Stimulated activated effector memory CD8-positive, alpha-beta T cell treated with anti-CD3 and anti-CD28 coated beads, Interleukin-12 subunit alpha, Interleukin-12 subunit beta, amount 100 ng/mL, for 72 hours (primary cell): ENCODE results near the gene ASIC1.
"Not testable (repeated sequence)": the region's sequence is repeated elsewhere in the genome, so short reads cannot be mapped to it uniquely, and the experiment has no call there.

Experiments used
- ATAC-seq: fragments of 150-1000 bp; cut with Tn5 transposase; 2 replicates; pipeline ENCODE4 v1.10.0; 2021
- DNase-seq, 2 donors: peaks; one replicate each; pipeline ENCODE4 v3.0.0; 2021 to 2022; ENCODE audit warnings: low spot score in 2 of 2
- H3K27ac Mint-ChIP-seq: one replicate; pipeline ENCODE4 v1.8.0; 2022; ENCODE audit warnings: mild to moderate bottlenecking, mixed read lengths
- H3K36me3 Mint-ChIP-seq: one replicate; pipeline ENCODE4 v1.8.0; 2022; ENCODE audit warnings: mild to moderate bottlenecking, mixed read lengths
- H3K4me1 Mint-ChIP-seq: one replicate; pipeline ENCODE4 v1.8.0; 2022; ENCODE audit warnings: mixed read lengths
- H3K4me3 Mint-ChIP-seq: one replicate; pipeline ENCODE4 v1.8.0; 2022; ENCODE audit warnings: mild to moderate bottlenecking, mixed read lengths
- H3K9me3 Mint-ChIP-seq: one replicate; pipeline ENCODE4 v1.8.0; 2022; ENCODE audit warnings: mixed read lengths

ASIC1 gene

DNA sequence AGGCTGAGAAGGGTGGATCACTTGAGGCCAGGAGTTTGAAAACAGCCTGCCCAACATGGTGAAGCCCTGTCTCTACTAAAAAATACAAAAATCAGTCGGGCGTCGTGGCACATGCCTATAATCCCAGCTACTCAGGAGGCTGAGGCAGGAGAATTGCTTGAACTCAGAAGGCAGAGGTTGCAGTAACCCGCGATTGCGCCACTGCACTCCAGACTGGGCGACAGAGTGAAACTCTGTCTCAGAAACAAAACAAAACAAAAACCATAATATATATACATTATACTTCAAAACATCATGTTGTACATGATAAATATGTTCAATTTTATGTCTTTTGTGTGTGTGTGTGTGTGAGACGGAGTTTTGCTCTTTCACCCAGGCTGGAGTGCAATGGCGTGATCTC is 26.9 kb upstream of the ASIC1 start:
- not testable (repeated sequence) for H3K9me3 Mint-ChIP-seq, H3K27ac Mint-ChIP-seq, H3K4me1 Mint-ChIP-seq, DNase-seq, H3K4me3 Mint-ChIP-seq, H3K36me3 Mint-ChIP-seq, ATAC-seq

DNA sequence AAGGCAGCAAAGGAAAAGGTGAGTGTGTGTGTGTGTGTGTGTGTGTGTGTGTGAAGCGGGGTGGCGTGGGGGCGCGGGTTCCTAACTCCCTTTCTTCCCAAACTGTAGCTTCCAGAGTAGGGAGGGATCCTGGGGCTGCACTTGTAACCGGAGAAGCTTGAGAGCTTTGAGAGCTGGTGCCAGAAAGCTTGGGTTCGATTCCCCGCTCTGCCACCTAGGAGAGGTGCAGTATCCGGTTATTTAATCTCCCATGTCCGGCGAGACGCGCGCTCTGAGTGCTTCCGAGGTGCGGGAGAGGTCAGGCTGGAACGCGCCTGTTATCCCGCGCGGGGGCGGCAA is 24.9 kb upstream of the ASIC1 start:
- no peak overlapping the region for H3K27ac Mint-ChIP-seq
- no peaks in the 10 kb centered on the region for H3K9me3 Mint-ChIP-seq
- no peak overlapping the region for H3K4me3 Mint-ChIP-seq
- no peak for DNase-seq
- ATAC-seq: no peak
- H3K36me3 Mint-ChIP-seq: no peaks in the 10 kb centered on the region
- no peaks in the 10 kb centered on the region for H3K4me1 Mint-ChIP-seq

DNA sequence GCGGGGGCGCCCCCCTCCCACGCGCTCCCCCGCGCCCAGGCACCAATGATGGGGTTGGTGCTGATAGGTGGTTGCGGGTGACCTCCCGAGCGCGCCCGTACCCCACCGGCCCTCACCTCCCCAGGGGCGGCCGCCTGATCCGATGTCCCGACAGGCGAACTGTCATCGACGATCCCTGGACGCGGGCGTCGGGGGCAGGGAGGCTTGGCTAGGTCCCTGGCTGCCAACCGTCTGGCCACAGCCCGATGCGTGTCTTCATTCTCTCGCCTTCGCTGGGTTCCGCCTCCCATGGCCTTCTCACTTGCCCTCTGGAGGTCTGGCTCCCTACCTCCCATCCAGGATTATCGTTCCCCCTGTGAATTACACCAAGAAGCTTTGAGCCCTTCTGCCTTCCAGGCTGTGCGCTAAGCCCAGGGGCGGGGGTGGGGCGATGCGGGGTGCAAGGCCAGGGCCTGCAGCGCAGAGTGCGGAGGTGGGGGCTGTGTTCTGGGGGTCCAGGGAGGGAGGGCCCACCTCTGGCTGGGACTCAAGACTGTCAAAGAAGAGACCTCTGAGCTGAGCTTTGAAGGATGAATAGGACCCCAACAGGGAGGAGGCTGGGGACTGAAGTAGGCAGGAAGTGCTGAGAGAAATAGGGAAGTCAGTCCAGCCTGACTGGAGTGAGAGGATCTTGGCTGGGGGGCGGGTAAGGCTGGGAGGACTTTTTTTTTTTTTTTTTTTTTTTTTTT is 24.4 kb upstream of the ASIC1 start:
- Mint-ChIP-seq H3K36me3 (no peaks in the 10 kb centered on the region), H3K27ac (no peak overlapping the region), H3K9me3 (no peaks in the 10 kb centered on the region), H3K4me1 (no peaks in the 10 kb centered on the region), H3K4me3 (no peak overlapping the region)
- ATAC-seq (peak; percentile 36), DNase-seq (no peak)

DNA sequence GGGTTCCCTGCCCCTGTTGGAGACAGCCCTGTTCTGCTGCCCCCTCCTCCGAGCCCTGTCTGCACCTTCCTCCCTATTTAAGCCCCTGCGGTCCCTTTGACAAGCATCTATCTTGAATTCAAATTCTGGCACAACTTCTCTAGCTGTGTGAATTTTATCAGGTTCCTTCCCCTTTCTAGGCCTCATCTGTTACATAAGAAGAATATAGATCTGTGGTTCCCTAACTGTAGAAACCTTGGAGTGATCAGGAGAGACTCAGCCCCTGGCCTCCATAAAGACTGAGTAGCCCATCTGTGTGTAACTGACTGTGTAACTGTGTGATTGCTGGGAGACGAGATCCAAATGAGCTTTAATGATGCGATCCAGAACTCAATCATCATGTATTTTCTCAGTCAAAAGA is 19.1 kb upstream of the ASIC1 start:
- ATAC-seq (no peak), DNase-seq (no peak)
- no peak overlapping the region for H3K27ac Mint-ChIP-seq
- H3K4me3 Mint-ChIP-seq: no peak overlapping the region
- peaks cover 6% of the 10 kb centered on the region for H3K36me3 Mint-ChIP-seq
- H3K9me3 Mint-ChIP-seq: no peaks in the 10 kb centered on the region
- peaks cover 11% of the 10 kb centered on the region for H3K4me1 Mint-ChIP-seq

DNA sequence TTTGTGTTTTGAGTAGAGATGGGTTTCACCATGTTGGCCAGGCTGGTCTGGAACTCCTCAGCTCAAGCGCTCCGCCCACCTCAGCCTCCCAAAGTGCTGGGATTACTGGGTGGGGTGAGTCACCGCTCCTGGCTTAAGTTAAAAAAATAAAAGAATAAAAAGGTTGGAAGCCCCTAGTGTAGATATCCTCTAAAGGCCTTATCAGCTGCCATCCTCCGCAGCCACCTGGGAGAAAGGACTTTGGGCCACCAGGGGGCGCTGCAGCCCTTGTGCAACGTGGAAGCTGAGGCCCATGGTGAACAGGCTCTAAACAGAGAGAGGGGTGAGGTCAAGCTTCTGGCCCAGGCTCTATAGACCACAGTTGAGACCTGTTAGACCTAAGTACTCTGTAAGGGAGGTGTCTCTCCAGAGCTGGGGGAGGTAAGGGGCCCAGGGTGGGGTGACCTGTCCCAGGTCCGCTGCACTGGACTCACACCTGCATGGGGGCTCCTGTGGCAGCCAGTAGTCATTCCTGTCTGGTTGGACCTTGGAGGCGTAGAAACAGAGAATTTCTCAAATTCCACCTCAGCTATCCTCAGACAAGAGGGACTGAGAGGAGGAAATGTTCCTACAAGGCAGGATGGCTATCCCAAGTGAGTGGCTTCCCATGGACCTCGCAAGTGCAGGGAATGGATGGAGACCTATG is 18.1 kb upstream of the ASIC1 start:
- Mint-ChIP-seq H3K4me1 (peaks cover 17% of the 10 kb centered on the region), H3K27ac (no peak overlapping the region), H3K9me3 (no peaks in the 10 kb centered on the region), H3K36me3 (peaks cover 6% of the 10 kb centered on the region), H3K4me3 (no peak overlapping the region)
- ATAC-seq: peak; percentile 79
- peak; percentile 90 to 95 for DNase-seq

DNA sequence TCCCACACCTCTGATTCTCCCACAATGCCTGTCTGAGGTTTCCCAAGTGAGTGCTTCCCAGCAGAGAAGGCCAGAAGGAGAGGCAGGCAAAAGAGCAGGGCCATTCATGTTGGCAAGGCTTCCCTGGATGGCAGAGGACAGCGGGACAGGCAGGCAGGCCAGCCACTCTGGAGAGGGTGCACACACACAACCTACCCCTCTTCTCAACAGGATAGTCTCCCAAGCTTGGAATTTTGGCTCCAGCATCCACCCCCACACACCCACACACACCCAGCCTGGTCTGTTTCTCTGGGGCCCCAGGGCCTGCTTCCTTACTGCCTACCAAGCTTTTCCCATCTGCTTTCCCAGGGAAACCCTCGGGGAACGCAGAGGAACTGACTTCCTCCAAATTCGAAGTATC is 16.7 kb upstream of the ASIC1 start:
- DNase-seq: no peak
- Mint-ChIP-seq H3K4me1 (peaks cover 17% of the 10 kb centered on the region), H3K36me3 (peaks cover 6% of the 10 kb centered on the region)

DNA sequence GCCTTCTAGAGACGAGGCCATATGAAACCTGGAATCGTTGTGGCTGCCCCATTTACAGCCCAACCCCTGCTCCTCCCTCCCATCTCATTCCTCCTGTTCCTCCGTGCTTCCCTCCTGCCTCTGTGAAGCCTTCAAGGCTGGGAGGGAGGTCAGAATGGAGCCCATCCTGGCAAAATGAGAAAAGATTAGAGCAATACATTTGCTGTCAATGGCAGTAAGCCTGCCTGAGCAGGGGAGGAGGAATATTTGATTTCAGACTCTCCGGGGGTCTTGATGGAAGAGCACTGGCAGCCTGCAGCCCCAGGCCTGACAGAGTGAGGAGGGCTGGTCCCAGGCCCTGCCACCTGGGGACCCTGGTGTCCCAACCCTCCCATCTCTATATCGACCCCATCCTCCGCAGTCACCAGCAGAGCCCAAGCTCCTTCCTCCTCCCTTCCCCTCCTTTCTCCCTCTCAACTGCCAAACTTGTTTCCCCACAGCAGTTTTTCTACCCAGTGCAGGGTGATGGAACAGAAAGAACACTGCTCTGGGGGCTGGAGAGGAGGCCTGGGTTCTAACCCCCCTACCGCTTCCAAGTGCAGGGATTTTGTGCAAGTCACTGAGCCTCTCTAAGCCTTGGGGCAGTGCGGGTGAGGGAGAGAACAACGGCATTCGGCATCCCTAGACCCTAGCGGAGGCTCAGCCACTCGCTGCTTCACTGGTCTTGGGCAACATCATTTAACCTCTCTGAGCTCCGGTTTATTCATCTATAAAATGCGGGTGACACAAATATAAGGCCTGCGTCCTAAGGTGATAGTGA is 16.1 kb upstream of the ASIC1 start:
- no peaks in the 10 kb centered on the region for H3K9me3 Mint-ChIP-seq
- DNase-seq (no peak), ATAC-seq (no peak)
- H3K27ac Mint-ChIP-seq: no peak overlapping the region
- peaks cover 17% of the 10 kb centered on the region for H3K4me1 Mint-ChIP-seq
- H3K36me3 Mint-ChIP-seq: peaks cover 6% of the 10 kb centered on the region
- H3K4me3 Mint-ChIP-seq: no peak overlapping the region

More for the DNA sequence above, 16.7 kb upstream of the ASIC1 start:
- no peak for ATAC-seq
- no peaks in the 10 kb centered on the region for H3K9me3 Mint-ChIP-seq
- H3K4me3 Mint-ChIP-seq: no peak overlapping the region
- no peak overlapping the region for H3K27ac Mint-ChIP-seq

DNA sequence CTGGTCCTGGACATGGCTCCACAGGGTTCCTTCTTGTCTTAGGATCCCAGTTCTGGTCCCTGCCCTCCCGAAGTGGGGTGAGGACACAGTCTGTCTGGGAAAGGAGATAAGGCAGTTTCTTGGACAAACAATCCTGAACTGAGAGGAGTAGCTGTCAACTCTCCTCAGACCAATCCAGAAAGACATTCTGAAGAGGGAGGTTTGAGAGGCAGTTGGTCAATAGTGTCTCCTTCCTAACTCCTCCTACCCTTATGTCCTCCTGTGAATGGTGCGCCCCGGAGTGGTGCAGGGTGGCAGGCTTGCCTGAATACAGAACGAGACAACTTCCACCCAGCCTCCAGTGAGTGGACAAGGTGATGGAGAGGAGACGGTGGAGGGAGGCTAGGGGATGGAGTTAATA is 15.4 kb upstream of the ASIC1 start:
- DNase-seq (no peak), ATAC-seq (no peak)
- Mint-ChIP-seq H3K4me3 (no peak overlapping the region), H3K36me3 (peaks cover 6% of the 10 kb centered on the region), H3K4me1 (peaks cover 17% of the 10 kb centered on the region), H3K9me3 (no peaks in the 10 kb centered on the region), H3K27ac (no peak overlapping the region)

DNA sequence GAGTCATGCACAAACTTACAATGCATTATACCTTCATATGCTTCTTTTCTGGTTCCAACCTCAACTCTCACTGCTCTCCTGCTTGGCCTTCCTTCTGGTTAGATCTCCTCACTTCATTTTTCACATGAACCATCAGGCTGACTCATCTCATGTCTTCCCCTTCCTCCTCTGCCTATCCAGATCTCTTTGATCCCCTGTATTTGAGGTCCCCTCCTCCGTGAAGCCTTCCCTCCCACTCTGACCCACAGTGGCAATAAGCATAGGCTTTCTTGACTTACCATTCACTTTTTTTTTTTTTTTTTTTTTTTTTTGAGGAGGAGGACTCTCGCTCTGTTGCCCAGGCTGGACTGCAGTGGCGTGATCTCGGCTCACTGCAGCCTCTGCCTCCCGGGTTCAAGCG is 14.7 kb upstream of the ASIC1 start:
- Mint-ChIP-seq H3K27ac (no peak overlapping the region), H3K4me3 (no peak overlapping the region), H3K9me3 (no peaks in the 10 kb centered on the region), H3K4me1 (peaks cover 17% of the 10 kb centered on the region), H3K36me3 (peaks cover 6% of the 10 kb centered on the region)
- no peak for DNase-seq
- ATAC-seq: peak; percentile 11

DNA sequence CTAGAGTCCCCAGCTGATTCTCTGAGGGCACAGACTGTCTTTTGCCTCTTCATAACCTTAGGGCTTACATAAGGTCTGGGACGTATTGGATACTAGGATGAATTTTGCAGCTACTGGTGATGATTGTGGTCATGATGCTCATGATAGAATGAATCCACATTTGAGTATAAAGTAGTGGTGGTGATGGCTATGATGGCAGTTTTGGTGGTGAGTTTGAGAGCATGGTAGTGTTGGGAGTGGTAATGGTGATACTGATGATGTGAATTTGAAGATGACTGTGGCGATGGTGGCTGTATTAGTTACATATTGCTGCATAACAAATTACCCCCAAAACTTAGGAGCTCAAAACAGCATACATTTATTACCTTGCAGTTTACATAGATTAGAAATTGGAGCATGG is 14.1 kb upstream of the ASIC1 start:
- Mint-ChIP-seq H3K27ac (no peak overlapping the region), H3K4me1 (peaks cover 17% of the 10 kb centered on the region), H3K9me3 (no peaks in the 10 kb centered on the region), H3K4me3 (no peak overlapping the region), H3K36me3 (peaks cover 6% of the 10 kb centered on the region)
- DNase-seq (no peak), ATAC-seq (peak; percentile 32)

DNA sequence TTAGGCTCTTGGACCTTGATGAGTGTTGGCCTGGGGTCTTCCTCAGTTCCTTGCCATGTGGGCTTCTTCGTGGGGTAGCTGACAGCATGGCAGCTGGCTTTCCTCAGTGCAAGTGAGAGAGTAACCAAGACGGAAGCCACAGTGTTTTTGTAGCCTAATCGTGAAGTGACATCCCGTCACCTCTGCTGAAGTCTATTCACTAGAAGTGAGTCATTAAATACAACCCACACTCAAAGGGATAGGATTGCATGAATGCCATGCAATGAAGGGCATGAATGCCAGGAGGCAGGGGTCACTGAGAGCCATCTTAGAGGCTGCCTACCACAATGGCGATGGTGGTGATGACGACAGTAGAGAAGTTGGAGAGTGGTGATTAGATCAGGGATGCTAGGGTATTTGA is 13.5 kb upstream of the ASIC1 start:
- H3K36me3 Mint-ChIP-seq: peaks cover 6% of the 10 kb centered on the region
- no peak overlapping the region for H3K27ac Mint-ChIP-seq
- no peak overlapping the region for H3K4me3 Mint-ChIP-seq
- DNase-seq (no peak), ATAC-seq (peak; percentile 31)
- H3K9me3 Mint-ChIP-seq: no peaks in the 10 kb centered on the region
- H3K4me1 Mint-ChIP-seq: peaks cover 17% of the 10 kb centered on the region

DNA sequence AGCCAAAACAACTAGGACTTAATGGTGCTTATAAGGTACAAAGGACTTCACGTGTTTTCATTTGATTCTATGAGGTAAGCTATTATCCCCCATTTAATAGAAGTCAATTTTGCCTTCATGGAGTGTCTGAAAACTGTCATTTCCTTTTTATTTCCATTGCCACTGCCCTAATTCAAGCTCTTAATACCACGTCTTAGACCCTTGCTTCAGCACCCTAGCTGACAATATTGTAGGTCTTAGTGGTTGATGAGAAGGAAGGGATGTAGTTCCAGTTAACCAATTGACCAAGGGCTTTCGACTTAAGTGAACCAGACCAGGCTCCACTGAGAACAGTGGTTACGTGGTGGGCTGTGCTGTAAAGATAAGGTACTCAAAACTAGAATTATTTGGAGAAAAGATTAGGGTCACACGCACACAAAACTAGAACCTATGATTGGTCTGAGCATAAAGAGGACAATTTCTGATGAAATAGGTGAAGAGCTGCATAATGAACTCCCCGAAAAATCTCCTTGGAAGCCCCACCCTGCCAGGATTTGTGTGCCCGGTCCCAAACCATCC is 9.6 kb upstream of the ASIC1 start:
- Mint-ChIP-seq H3K27ac (no peak overlapping the region), H3K36me3 (no peaks in the 10 kb centered on the region), H3K4me3 (no peak overlapping the region), H3K9me3 (no peaks in the 10 kb centered on the region), H3K4me1 (peaks cover 7% of the 10 kb centered on the region)
- ATAC-seq (no peak), DNase-seq (no peak)

DNA sequence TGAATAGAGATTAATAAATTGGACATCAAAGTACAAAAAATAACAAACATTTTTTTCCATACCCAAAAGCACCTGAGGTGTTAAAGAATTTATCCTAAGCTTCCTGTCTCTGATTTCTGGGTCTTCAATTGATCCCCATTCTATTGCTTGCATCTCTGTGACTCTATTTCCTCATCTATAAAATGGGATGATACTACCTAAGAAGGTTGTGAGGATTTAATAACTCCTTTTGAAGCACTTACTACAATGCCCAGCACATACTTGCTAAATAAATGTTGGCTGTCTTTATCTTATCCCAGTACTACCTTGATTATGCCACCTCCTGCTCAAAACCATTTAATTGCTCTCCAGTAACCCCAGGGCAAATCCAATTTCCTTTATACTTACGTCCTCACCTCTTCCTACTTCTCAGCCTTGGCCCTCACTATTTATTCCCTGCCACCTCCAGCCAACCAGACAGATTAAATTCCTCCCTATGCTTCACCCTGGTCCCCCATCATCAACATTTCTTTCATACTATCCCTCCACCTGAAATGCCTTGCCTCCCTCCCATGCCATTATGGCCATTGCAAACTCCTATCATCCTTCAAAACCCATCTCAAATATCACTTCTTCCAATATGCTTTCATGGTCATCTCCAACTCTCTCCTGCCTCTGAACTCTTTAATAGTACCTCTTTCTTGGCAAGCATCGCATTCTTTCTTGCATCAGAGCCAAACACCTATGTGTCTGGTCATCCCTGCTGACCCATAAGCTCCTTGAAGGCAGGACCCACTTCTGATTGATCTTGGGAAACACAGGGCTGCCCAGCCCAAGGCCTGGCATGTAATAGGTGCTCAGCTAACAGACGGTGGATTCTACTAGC is 7.9 kb upstream of the ASIC1 start:
- H3K36me3 Mint-ChIP-seq: no peaks in the 10 kb centered on the region
- no peak overlapping the region for H3K27ac Mint-ChIP-seq
- no peaks in the 10 kb centered on the region for H3K4me1 Mint-ChIP-seq
- DNase-seq (no peak), ATAC-seq (no peak)
- no peaks in the 10 kb centered on the region for H3K9me3 Mint-ChIP-seq
- H3K4me3 Mint-ChIP-seq: no peak overlapping the region

DNA sequence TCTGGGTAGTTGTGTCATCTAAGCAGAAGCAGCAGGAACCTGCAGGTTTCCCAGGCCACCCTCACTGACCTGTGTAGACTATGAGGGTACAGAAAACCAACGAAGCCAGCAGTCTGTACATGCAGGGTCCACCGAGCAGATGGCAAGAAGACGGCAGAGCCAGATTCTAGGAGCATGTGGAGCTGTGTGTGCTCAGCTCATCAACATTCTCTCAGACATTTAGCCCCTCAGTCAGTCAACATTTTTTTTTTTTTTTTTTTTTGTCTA is 7.3 kb upstream of the ASIC1 start:
- no peak for ATAC-seq
- no peaks in the 10 kb centered on the region for H3K4me1 Mint-ChIP-seq
- H3K4me3 Mint-ChIP-seq: no peak overlapping the region
- H3K27ac Mint-ChIP-seq: no peak overlapping the region
- no peak for DNase-seq
- no peaks in the 10 kb centered on the region for H3K9me3 Mint-ChIP-seq
- H3K36me3 Mint-ChIP-seq: no peaks in the 10 kb centered on the region

DNA sequence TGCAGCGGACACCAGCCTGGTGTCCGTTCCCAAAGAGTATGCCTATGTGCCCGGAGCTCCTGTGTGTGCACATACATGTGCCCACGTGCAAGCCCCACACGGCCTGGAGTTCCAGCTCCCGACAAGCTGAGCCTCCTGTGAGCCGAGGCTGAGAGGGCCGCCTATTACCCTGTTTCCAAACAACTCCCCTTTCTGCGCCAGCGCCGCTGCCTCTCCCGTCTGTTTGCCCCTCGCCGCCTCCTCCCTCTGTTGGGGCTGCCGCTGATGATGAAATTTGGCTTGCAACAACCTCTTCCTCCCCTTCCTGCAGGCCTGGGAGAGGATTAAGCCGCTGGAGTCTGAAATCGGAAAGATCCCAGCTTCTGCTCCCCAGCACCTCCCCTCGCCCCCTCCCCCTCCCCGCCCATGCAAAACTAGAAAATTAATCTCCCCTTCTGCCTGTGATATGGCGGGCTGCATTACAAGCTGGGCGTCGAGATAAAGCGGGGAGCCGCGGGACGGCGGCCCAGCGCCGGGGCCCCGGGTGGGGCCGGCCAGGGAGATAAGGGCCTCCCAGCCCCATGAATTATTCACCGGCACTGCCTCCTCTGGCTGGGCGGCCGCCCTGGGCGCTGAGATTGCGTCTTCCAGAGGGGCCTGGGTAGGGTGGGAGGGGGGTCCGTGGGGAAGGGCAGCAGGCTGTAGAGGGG is 6.8 kb upstream of the ASIC1 start:
- Mint-ChIP-seq H3K4me1 (peaks cover 1% of the 10 kb centered on the region), H3K9me3 (no peaks in the 10 kb centered on the region), H3K27ac (no peak overlapping the region), H3K36me3 (no peaks in the 10 kb centered on the region), H3K4me3 (no peak overlapping the region)
- ATAC-seq (no peak), DNase-seq (no peak)
